Measurements from ENCODE around the gene PTEN. TPM values are rescaled to one million over a fixed set of nuclear protein-coding genes. Genes with fewer than 3 reads are reported as not detected.

Gene PTEN
- total RNA-seq, 1 donor = 132 TPM

DNA sequence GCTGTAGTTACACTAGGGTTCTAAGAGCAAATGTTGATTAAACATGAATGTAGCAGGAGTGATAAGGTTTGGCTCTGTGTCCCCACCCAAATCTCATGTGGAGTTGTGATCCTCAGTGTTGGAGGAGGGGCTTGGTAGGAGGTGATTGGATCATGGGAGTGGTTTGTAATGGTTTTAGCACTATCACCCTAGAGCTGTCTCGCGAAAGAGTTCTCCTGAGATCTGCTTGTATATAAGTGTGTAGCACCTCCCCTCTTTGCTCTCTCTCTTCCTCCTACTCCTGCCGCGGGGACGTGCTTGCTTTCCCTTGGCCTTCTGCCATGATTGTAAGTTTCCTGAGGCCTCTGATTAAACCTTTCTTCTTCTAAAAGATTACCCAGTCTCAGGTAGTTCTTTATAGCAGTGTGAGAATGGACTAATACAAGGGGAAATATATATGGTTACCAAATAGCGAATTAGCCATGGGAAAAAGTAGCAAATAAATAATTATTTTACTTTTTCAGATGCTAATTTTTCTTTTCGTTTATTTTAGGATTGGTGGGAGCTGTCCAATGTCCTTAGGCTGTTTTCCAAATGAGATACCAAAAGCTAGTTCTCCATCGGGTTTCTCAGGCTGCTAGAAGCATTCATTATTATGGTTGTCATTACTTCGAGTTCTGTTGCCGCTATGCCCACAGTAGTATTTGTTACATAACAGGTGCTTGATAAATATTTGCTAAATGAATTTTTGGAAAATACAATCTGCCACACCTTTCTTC is 58.7 kb downstream of the PTEN start:
- DNase-seq (ENCODE audit: low read depth) = no peak
- TF ChIP-seq, protein P1, sequence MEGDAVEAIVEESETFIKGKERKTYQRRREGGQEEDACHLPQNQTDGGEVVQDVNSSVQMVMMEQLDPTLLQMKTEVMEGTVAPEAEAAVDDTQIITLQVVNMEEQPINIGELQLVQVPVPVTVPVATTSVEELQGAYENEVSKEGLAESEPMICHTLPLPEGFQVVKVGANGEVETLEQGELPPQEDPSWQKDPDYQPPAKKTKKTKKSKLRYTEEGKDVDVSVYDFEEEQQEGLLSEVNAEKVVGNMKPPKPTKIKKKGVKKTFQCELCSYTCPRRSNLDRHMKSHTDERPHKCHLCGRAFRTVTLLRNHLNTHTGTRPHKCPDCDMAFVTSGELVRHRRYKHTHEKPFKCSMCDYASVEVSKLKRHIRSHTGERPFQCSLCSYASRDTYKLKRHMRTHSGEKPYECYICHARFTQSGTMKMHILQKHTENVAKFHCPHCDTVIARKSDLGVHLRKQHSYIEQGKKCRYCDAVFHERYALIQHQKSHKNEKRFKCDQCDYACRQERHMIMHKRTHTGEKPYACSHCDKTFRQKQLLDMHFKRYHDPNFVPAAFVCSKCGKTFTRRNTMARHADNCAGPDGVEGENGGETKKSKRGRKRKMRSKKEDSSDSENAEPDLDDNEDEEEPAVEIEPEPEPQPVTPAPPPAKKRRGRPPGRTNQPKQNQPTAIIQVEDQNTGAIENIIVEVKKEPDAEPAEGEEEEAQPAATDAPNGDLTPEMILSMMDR (IDR thresholded peaks at IDR 0.05; ENCODE audit: insufficient read depth, low read length) = no peak
- H3K4me3 ChIP-seq (ENCODE audit: low read depth, low read length) = no peak overlapping the region

DNA sequence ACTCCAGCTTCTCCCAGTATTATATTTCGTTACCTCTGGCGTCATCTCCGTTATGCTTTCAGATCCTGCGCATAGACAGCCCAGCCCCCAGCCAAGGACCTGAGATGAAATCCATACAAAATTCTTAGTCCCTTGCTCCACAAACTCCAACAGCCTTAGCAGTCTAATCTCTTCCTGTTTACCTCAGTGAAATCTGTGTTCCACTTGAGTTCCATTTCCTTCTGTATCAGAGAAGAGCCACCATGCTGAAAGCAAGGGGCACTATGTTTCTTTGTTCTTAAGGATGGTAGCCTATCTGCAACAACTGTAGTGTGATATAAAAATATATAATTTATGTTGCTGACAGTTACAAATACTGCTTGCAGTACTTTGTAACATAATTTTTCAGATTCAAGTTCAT is 59.8 kb downstream of the PTEN start:
- no peak overlapping the region for H3K4me3 ChIP-seq (ENCODE audit: low read depth, low read length)
- TF ChIP-seq, protein P1 (IDR thresholded peaks at IDR 0.05; ENCODE audit: insufficient read depth, low read length) = no peak
- DNase-seq (ENCODE audit: low read depth) = no peak

DNA sequence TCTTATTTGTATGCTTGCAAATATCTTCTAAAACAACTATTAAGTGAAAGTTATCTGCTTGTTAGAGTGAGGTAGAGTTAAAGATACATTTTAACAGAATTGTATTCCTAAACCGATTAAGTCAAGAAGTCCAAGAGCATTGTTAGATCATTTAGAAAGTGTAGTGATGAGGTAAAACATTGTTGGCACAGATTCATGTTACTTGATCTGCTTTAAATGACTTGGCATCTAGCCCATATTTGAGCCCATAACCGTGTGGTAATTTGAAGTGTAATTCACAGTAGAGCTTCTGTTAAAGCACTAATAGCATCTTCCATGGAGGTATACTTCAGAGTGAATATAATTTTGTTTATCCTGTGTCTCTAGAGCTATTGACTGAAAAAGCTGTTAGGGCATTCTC is 62.1 kb downstream of the PTEN start:
- H3K4me3 ChIP-seq (ENCODE audit: low read depth, low read length) = no peak overlapping the region
- TF ChIP-seq, protein P1 (IDR thresholded peaks at IDR 0.05; ENCODE audit: insufficient read depth, low read length) = no peak
- DNase-seq (ENCODE audit: low read depth) = no peak

DNA sequence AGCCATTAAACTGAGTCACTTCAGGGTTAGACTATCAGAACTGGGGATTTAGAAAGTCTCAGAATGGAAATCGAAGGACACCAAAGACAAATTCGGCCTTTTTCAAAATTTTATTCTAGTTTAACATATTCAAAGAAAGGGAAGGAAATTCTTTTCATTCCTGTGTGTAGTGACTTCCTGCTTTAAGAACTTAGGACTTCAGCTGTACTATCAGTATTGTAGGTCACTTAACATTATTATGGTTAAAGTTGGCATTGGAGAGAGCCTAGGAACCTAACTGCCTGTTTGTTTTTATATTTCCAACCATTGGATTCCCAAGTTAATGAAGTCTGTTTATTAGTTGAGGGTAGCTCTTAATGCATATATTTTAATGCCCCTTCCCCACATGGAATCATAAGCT is 63.7 kb downstream of the PTEN start:
- TF ChIP-seq, protein P1 (IDR thresholded peaks at IDR 0.05; ENCODE audit: insufficient read depth, low read length) = no peak
- no peak overlapping the region for H3K4me3 ChIP-seq (ENCODE audit: low read depth, low read length)
- DNase-seq (ENCODE audit: low read depth) = peak; percentile 37

DNA sequence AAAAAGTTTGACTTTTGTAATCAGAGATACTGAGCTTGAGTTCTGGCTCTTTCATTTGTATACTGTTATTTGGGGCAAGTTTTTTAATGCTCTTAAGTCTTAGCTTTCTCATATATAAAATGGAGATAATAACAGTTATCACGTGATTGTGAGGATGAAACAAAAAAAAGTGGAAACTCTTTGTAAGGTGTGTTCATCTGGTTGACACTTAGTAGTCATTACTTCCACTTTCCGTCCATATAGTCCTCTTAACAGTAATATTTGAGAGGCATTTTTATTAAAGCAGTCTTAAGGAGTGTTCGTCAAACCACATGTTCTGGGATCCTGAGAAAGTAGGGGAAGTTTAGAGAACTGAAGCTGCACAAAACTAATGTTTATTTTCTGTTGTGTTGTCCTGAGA is 65.6 kb downstream of the PTEN start:
- DNase-seq (ENCODE audit: low read depth) = no peak
- H3K4me3 ChIP-seq (ENCODE audit: low read depth, low read length) = no peak overlapping the region
- TF ChIP-seq, protein P1 (IDR thresholded peaks at IDR 0.05; ENCODE audit: insufficient read depth, low read length) = no peak

DNA sequence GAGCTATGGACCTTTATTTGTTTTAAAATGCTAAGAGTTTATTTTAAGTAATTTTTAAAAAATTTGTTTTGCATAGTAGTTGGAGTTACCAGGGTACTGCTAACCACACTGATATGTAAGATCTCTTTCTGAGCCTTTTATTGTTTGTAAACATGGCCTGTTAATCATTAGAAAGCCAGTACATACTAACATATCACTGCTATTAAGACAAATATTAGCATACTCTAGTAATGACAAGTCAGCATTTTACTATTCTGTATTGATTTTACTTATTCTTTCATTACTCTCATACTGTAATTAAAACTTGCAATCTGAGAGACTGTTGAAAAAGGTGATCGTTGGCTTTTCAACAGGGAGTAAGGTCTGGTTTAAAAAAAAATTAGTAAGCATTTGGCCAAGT is 66.7 kb downstream of the PTEN start:
- no peak for DNase-seq (ENCODE audit: low read depth)
- TF ChIP-seq, protein P1 (IDR thresholded peaks at IDR 0.05; ENCODE audit: insufficient read depth, low read length) = no peak

More for the DNA sequence above, 66.7 kb downstream of the PTEN start:
- H3K4me3 ChIP-seq (ENCODE audit: low read depth, low read length) = no peak overlapping the region
